SK-N-SH (cell line): Measurements from ENCODE around the gene C14orf132. TPM values are rescaled to one million over a fixed set of nuclear protein-coding genes. Genes with fewer than 3 reads are reported as not detected.
A peak's percentile ranks its signal among the peaks of the same experiment; 100 is the strongest.

Source experiments
- CTCF ChIA-PET: fragments of 300-600, 350-600 bp; formaldehyde crosslinking; extraction: SDS; loops from one replicate; lab custom pipeline; 2021; lab: Yijun Ruan, JAX
- POLR2A ChIA-PET: fragments of 350-600 bp; sonication (Branson Sonifier 250); formaldehyde crosslinking; extraction: SDS; loops from one replicate; lab custom pipeline; 2020; ENCODE audit warnings: antibody characterized with exemption, inconsistent platforms; lab: Yijun Ruan, JAX
- DNase-seq: peaks from one replicate; pipeline ENCODE4 v3.0.0; 2012
- H2AFZ ChIP-seq: fragments of 200-600 bp; sonication (generic); 2 replicates; pipeline ENCODE4 v1.8.1; 2016; ENCODE audit warnings: antibody characterized with exemption, mild to moderate bottlenecking, low read depth
- H3F3A ChIP-seq: fragments of 200-600 bp; sonication (generic); replicated peaks from 2 replicates; pipeline ENCODE3; 2016; ENCODE audit warnings: antibody characterized with exemption, mild to moderate bottlenecking; ENCODE audit not compliant: insufficient read depth
- H3K27ac ChIP-seq, 2 experiments: fragments of 200-500 bp in 1 of 2; fragments of 200-600 bp in 1 of 2; sonication (Bioruptor generic) in 1 of 2; sonication (generic), shearing (Covaris generic) in 1 of 2; 2 replicates each; pipeline versions ENCODE4 v1.5.1 to v1.6.1; 2014 to 2016; ENCODE audit warnings: low read depth in 2 of 2, inconsistent platforms in 1 of 2, low read length in 1 of 2, mild to moderate bottlenecking in 1 of 2, mixed read lengths in 1 of 2
- H3K27me3 ChIP-seq: fragments of 200-600 bp; sonication (generic), shearing (Covaris generic); 2 replicates; pipeline ENCODE4 v1.6.1; 2016; ENCODE audit warnings: mixed run types; ENCODE audit not compliant: insufficient read depth
- H3K36me3 ChIP-seq, 2 experiments: fragments of 200-500 bp in 1 of 2; fragments of 200-600 bp in 1 of 2; sonication (Bioruptor generic) in 1 of 2; sonication (generic) in 1 of 2; replicated peaks in 1 of 2; 2 replicates each; pipeline versions ENCODE3 to v1.5.1; 2014 to 2016; ENCODE audit warnings: low read length in 1 of 2, mild to moderate bottlenecking in 1 of 2; ENCODE audit not compliant: insufficient read depth in 2 of 2, control insufficient read depth in 1 of 2
- H3K4me1 ChIP-seq, 2 experiments: fragments of 200-500 bp in 1 of 2; fragments of 200-600 bp in 1 of 2; sonication (Bioruptor generic) in 1 of 2; sonication (generic), shearing (Covaris generic) in 1 of 2; 2 replicates each; pipeline versions ENCODE4 v1.5.1 to v1.6.1; 2014 to 2016; ENCODE audit warnings: low read depth in 1 of 2, low read length in 1 of 2, mixed run types in 1 of 2; ENCODE audit not compliant: insufficient read depth in 2 of 2, control insufficient read depth in 1 of 2
- H3K4me2 ChIP-seq: fragments of 200-600 bp; sonication (generic), shearing (Covaris generic); 2 replicates; pipeline ENCODE4 v1.6.1; 2017; ENCODE audit warnings: mixed run types
- H3K4me3 ChIP-seq, 2 experiments: fragments of 200-500 bp in 1 of 2; fragments of 200-600 bp in 1 of 2; sonication (Bioruptor generic) in 1 of 2; sonication (generic), shearing (Covaris generic) in 1 of 2; 2 replicates each; pipeline versions ENCODE4 v1.5.1 to v1.8.1; 2014 to 2016; ENCODE audit warnings: low read depth in 2 of 2, inconsistent platforms in 1 of 2, low read length in 1 of 2, mild to moderate bottlenecking in 1 of 2, mixed read lengths in 1 of 2, moderate library complexity in 1 of 2
- H3K79me2 ChIP-seq: fragments of 200-600 bp; sonication (generic); 2 replicates; pipeline ENCODE4 v1.8.1; 2017; ENCODE audit warnings: mild to moderate bottlenecking; ENCODE audit not compliant: insufficient read depth
- H3K9ac ChIP-seq: fragments of 200-600 bp; sonication (generic); 2 replicates; pipeline ENCODE4 v1.6.1; 2017; ENCODE audit warnings: mixed run types
- H3K9me2 ChIP-seq: fragments of 200-600 bp; sonication (generic); 2 replicates; pipeline ENCODE4 v1.6.1; 2017; ENCODE audit warnings: mixed run types
- H3K9me3 ChIP-seq: fragments of 200-600 bp; sonication (generic); 2 replicates; pipeline ENCODE4 v1.6.1; 2017; ENCODE audit warnings: mixed run types, mild to moderate bottlenecking, moderate library complexity
- H4K20me1 ChIP-seq: fragments of 200-600 bp; sonication (generic); 2 replicates; pipeline ENCODE4 v1.6.1; 2017; ENCODE audit warnings: mild to moderate bottlenecking, mixed run types; ENCODE audit not compliant: insufficient read depth
- FOSL2 ChIP-seq: IDR thresholded peaks from 2 replicates; pipeline ENCODE4 v1.4.0; 2012; ENCODE audit warnings: low read depth, mild to moderate bottlenecking, moderate library complexity, borderline replicate concordance
- JUND ChIP-seq: IDR thresholded peaks from 2 replicates; pipeline ENCODE4 v1.4.0; 2012
- MXI1 ChIP-seq: IDR thresholded peaks from 2 replicates; pipeline ENCODE4 v1.6.1; 2012; ENCODE audit warnings: mild to moderate bottlenecking, low read depth, low read length, improper control_type of control experiment
- NFIC ChIP-seq: IDR thresholded peaks from 2 replicates; pipeline ENCODE4 v1.4.0; 2012; ENCODE audit warnings: borderline replicate concordance
- RAD21 ChIP-seq: IDR thresholded peaks from 2 replicates; pipeline ENCODE4 v1.6.1; 2012; ENCODE audit warnings: mild to moderate bottlenecking, low read length
- RCOR1 ChIP-seq: fragments of 150-350 bp; IDR thresholded peaks from 2 replicates; pipeline ENCODE4 v1.6.1; 2017; ENCODE audit warnings: antibody characterized with exemption, low read length
- TCF12 ChIP-seq: IDR thresholded peaks from 2 replicates; pipeline ENCODE4 v1.4.0; 2012
- YY1 ChIP-seq: IDR thresholded peaks from 2 replicates; pipeline ENCODE4 v1.4.0; 2012; ENCODE audit warnings: low read depth, mild to moderate bottlenecking
- WGBS: methylation state at CpG from one replicate; pipeline ENCODE4 v1.1.6; 2017; ENCODE audit warnings: low lambda C conversion rate; 5-methylcytosine and 5-hydroxymethylcytosine counted together
- polyA plus RNA-seq, 3 experiments: library from polyadenylated mRNA; depleted of rRNA; stranded (reverse); fragments of >200 nt; gene quantifications; 2 replicates each; pipeline ENCODE4 v1.2.3, GENCODE V29; 2012
- TF ChIP-seq, protein P1 (sequence below): fragments of 150-350 bp; IDR thresholded peaks from 2 replicates; pipeline ENCODE4 v1.6.1; 2017; ENCODE audit warnings: antibody characterized with exemption, low read length, low read depth, borderline replicate concordance
- TF ChIP-seq, protein P2 (sequence below): fragments of 150-350 bp; IDR thresholded peaks from 2 replicates; pipeline ENCODE4 v1.6.1; 2016; ENCODE audit warnings: mild to moderate bottlenecking, low read depth, low read length
- TF ChIP-seq, protein P3 (sequence below): IDR thresholded peaks from 2 replicates; pipeline ENCODE4; 2012
- TF ChIP-seq, protein P4 (sequence below): fragments of 200-600 bp; sonication (generic); IDR thresholded peaks from 2 replicates; pipeline ENCODE4 v1.6.1; 2017; ENCODE audit warnings: antibody characterized with exemption, mild to moderate bottlenecking, moderate library complexity
- TF ChIP-seq, protein P5 (sequence below): IDR thresholded peaks from 2 replicates; pipeline ENCODE4 v1.4.0; 2012; ENCODE audit warnings: low read depth, borderline replicate concordance

Gene C14orf132
- polyA plus RNA-seq, 1 of the 3 experiments (the other 2 are of a cell fraction), result 5.5 TPM

DNA sequence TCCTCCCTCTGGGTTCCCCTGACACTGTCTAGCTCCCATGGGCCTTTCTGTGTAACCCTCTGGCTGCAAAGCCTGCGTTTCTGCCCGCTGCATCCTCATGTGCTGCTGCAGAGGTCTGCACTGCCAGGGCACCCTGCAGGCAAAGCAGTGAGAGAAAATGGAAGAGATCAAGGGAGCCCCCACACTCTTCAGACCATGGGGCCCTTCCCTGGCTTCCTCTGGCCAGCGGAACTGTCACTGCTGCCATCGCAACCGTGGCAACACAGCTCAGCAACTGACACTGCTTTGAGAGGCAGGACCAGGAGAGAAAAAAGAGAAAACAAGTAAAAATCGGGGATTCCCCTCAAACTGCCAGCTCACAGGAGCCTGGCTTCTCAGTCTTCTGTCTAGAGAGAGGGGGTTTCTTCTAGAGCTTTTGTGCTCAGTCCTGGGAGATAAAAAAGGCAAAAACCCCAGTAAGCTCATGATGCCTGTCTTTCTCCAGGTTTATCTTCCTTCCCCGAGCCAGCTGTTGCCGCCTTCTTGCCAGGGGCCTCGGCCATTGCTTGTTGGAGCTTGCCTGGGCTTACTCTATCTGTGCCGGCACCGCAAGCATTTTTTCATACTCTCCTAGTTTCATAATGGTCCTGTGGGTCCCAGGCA lies 38.9 kb downstream of the C14orf132 start (continued):
- TF ChIP-seq, protein P1, sequence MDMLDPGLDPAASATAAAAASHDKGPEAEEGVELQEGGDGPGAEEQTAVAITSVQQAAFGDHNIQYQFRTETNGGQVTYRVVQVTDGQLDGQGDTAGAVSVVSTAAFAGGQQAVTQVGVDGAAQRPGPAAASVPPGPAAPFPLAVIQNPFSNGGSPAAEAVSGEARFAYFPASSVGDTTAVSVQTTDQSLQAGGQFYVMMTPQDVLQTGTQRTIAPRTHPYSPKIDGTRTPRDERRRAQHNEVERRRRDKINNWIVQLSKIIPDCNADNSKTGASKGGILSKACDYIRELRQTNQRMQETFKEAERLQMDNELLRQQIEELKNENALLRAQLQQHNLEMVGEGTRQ, result no peak
- no peak for TF ChIP-seq NFIC
- TF ChIP-seq, protein P2, sequence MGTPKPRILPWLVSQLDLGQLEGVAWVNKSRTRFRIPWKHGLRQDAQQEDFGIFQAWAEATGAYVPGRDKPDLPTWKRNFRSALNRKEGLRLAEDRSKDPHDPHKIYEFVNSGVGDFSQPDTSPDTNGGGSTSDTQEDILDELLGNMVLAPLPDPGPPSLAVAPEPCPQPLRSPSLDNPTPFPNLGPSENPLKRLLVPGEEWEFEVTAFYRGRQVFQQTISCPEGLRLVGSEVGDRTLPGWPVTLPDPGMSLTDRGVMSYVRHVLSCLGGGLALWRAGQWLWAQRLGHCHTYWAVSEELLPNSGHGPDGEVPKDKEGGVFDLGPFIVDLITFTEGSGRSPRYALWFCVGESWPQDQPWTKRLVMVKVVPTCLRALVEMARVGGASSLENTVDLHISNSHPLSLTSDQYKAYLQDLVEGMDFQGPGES, result no peak
- no peak for TF ChIP-seq RAD21
- TF ChIP-seq, protein P3, sequence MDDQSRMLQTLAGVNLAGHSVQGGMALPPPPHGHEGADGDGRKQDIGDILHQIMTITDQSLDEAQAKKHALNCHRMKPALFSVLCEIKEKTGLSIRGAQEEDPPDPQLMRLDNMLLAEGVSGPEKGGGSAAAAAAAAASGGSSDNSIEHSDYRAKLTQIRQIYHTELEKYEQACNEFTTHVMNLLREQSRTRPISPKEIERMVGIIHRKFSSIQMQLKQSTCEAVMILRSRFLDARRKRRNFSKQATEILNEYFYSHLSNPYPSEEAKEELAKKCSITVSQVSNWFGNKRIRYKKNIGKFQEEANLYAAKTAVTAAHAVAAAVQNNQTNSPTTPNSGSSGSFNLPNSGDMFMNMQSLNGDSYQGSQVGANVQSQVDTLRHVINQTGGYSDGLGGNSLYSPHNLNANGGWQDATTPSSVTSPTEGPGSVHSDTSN, result no peak
- TF ChIP-seq, all 33 proteins: peak for 0

DNA sequence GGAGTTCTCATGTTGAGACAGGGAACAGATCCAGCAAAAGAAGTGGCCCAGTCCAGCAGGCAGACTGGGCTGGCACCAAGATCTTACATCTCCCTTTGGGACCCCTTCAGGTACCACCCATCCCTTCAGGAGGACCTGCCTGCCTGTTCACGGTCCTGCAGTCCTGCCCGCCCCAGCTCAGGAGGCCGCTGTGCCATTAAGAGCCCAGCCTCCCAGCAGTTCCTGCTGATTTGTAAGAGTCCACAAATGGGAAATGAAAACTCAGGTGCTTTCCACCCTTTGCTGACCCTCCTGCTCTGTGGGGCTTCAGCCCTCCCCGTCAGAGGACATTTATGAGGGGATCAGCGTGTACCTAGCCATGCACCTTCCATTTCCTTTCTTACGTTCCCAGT lies 39.5 kb downstream of the C14orf132 start:
- 0 out of 2 replicates have a peak, but pooled peaks cover 2% of the 10 kb centered on the region for H4K20me1 ChIP-seq
- no peaks in the 10 kb centered on the region for H3K9me3 ChIP-seq
- H3K4me2 ChIP-seq, result no peak overlapping the region
- ChIA-PET CTCF (interaction anchor here (0.9 to 1.4 kb wide), 4 partner anchors 14 to 197 kb away, joined by 3 to 5 read pairs (median 4); no protein-coding TSS in a partner anchor), POLR2A (interaction anchor here (1.8 kb wide), 1 partner anchor 12 kb away, joined by 7 read pairs; no protein-coding TSS in a partner anchor)
- H3K4me1 ChIP-seq, result peaks cover 0 to 24% of the 10 kb centered on the region in 2 experiments; a peak in 2 of 4 replicates
- no peak overlapping the region for H2AFZ ChIP-seq
- H3K9ac ChIP-seq, result no peak overlapping the region
- TF ChIP-seq, protein P4, sequence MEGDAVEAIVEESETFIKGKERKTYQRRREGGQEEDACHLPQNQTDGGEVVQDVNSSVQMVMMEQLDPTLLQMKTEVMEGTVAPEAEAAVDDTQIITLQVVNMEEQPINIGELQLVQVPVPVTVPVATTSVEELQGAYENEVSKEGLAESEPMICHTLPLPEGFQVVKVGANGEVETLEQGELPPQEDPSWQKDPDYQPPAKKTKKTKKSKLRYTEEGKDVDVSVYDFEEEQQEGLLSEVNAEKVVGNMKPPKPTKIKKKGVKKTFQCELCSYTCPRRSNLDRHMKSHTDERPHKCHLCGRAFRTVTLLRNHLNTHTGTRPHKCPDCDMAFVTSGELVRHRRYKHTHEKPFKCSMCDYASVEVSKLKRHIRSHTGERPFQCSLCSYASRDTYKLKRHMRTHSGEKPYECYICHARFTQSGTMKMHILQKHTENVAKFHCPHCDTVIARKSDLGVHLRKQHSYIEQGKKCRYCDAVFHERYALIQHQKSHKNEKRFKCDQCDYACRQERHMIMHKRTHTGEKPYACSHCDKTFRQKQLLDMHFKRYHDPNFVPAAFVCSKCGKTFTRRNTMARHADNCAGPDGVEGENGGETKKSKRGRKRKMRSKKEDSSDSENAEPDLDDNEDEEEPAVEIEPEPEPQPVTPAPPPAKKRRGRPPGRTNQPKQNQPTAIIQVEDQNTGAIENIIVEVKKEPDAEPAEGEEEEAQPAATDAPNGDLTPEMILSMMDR, result no peak
- TF ChIP-seq MXI1 (no peak), YY1 (no peak), NFIC (no peak), JUND (no peak), RCOR1 (no peak), TCF12 (no peak), FOSL2 (no peak)
- TF ChIP-seq, protein P2, result no peak
- TF ChIP-seq, protein P5, sequence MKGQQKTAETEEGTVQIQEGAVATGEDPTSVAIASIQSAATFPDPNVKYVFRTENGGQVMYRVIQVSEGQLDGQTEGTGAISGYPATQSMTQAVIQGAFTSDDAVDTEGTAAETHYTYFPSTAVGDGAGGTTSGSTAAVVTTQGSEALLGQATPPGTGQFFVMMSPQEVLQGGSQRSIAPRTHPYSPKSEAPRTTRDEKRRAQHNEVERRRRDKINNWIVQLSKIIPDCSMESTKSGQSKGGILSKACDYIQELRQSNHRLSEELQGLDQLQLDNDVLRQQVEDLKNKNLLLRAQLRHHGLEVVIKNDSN, result no peak
- no peaks in the 10 kb centered on the region for H3K9me2 ChIP-seq
- WGBS, result 86% methylated on average over 6 of the region's 6 CpGs
- peak overlapping the region in 1 of 2 experiments; percentile 24; a peak in 1 of 4 replicates for H3K27ac ChIP-seq
- no peak overlapping the region for H3K4me3 ChIP-seq
- no peaks in the 10 kb centered on the region for H3K27me3 ChIP-seq
- peaks cover 10% of the 10 kb centered on the region for H3F3A ChIP-seq
- no peak for DNase-seq
- no peaks in the 10 kb centered on the region for H3K36me3 ChIP-seq
- peaks cover 12% of the 10 kb centered on the region; the same call in 1 of the 2 replicates for H3K79me2 ChIP-seq
